Measurements from ENCODE around the gene CPOX.

The CPOX gene

GRCh38 chr3:98534168-98534567 lies 59.2 kb downstream of the CPOX start:
- no peak for DNase-seq

DNA sequence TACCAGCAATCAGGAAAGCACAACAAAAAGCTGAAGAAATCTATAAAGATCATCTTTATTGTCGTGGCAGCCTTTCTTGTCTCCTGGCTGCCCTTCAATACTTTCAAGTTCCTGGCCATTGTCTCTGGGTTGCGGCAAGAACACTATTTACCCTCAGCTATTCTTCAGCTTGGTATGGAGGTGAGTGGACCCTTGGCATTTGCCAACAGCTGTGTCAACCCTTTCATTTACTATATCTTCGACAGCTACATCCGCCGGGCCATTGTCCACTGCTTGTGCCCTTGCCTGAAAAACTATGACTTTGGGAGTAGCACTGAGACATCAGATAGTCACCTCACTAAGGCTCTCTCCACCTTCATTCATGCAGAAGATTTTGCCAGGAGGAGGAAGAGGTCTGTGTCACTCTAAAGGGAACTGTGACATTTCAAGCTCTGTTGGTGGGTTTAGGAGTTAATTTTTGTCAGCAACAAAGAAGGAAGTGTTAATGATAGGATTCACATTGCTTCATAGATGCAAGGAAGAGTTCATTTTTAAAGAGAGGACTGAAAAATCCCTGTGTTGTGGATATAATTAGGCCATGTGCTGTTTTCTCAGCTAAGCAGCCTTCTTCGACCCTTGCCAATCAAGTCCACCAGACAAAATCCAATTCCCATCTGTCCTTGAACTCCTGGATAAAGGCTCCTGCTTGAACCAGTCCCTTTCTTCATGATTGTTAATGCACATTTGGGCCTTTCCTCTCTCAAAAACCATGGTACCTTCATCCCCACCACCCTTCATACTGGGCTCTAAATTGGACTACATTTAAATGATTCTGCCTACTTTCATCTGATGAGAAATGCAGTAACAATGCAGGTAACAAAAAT lies 60.5 kb downstream of the CPOX start:
- DNase-seq: no peak

DNA sequence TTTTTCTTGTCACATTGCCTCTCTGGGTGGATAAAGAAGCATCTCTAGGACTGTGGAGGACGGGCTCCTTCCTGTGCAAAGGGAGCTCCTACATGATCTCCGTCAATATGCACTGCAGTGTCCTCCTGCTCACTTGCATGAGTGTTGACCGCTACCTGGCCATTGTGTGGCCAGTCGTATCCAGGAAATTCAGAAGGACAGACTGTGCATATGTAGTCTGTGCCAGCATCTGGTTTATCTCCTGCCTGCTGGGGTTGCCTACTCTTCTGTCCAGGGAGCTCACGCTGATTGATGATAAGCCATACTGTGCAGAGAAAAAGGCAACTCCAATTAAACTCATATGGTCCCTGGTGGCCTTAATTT lies 61.2 kb downstream of the CPOX start:
- no peak for DNase-seq

DNA sequence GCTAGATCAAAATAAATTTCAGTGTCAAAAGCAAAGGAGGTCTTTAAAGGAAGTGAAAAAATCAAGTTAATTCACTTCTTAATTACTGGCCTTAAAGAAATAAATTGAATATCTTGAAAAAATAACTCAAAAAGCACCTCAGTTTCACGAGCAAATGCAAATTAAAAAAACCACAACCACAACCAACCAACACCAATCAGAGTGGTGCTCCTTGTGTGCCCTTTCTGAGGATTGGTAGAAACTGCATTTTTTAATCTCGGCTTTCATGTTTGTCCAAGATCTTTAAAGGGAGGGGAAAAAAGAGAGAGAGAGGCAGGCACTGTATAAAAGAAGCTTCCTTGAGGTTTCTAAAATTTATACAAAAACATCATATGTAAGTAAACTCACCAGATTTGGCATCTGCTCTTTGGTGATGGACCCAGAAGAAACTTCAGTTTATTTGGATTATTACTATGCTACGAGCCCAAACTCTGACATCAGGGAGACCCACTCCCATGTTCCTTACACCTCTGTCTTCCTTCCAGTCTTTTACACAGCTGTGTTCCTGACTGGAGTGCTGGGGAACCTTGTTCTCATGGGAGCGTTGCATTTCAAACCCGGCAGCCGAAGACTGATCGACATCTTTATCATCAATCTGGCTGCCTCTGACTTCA lies 61.7 kb downstream of the CPOX start, which contains the start of gene GPR15:
Gene GPR15 (plus strand): TSS at position 357 of the 653 bp plus-strand sequence. CDS start 56 bp downstream, at position 413.
- DNase-seq: no peak

- no peak for DNase-seq
Observed at GRCh38 chr3:98530676-98531075, 62.7 kb downstream of the CPOX start.

GRCh38 chr3:98529856-98530459 lies 63.5 kb downstream of the CPOX start:
- no peak for DNase-seq

Measured in DMS53 (cell line).